ENCODE data around the gene LTBP2.
A peak's percentile ranks its signal among the peaks of the same experiment; 100 is the strongest.

Gene LTBP2

DNA sequence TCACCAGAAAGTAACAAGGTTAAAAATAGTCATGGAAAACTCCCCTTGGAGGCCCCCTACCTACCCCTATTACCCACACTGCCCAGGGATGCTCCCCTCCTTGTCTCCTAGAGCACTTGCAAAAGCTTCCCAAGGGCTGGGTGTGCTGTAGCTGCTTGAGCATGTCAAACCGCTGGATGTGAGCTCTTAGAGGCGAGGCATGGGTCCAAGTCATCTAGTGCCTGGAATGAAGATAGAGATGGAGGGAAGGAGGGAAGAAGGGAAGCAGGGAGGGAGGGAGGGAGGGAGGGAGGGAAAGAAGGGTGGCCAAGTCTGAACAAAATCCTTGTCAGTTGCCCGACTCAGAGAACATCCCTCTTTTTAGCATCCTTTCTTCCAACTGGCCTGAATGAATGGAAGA is 43.1 kb downstream of the LTBP2 start:
- DNase-seq = no peak
- Histone ChIP-seq H3K36me3 (ENCODE audit: control insufficient read depth in 4 of 4, insufficient read depth in 4 of 4, low read length in 3 of 4) (no peaks in the 10 kb centered on the region), H3K9me3 (ENCODE audit: control extremely low read depth in 1 of 5, control insufficient read depth in 4 of 5, insufficient read depth in 2 of 5, low read depth in 1 of 5, low read length in 4 of 5) (no peaks in the 10 kb centered on the region), H3K4me3 (ENCODE audit: control insufficient read depth in 1 of 7, extremely low read depth in 1 of 7, insufficient read depth in 4 of 7, low read depth in 2 of 7, low read length in 6 of 7) (no peak overlapping the region), H3K27ac (ENCODE audit: insufficient read depth in 1 of 2, low read depth in 1 of 2, low read length in 2 of 2, poor library complexity in 1 of 2, severe bottlenecking in 2 of 2) (no peak overlapping the region), H3K27me3 (replicated peaks in 2 of 5; ENCODE audit: control insufficient read depth in 4 of 5, insufficient read depth in 5 of 5, low read length in 4 of 5) (peaks cover 0 to 10% (median 3%) of the 10 kb centered on the region in 5 experiments), H3K4me1 (ENCODE audit: control extremely low read depth in 1 of 4, control insufficient read depth in 4 of 4, insufficient read depth in 4 of 4, low read length in 3 of 4) (peaks cover 4 to 16% (median 11%) of the 10 kb centered on the region in 4 experiments)
- ChIA-PET POLR2A (no interaction called here), CTCF (interaction anchor here (1.0 to 1.9 kb wide), 2 partner anchors 32 to 205 kb away, joined by 3 to 4 read pairs; no protein-coding TSS in a partner anchor)
- WGBS (ENCODE audit: insufficient coverage) = 100% methylated on average over 2 of the region's 3 CpGs

DNA sequence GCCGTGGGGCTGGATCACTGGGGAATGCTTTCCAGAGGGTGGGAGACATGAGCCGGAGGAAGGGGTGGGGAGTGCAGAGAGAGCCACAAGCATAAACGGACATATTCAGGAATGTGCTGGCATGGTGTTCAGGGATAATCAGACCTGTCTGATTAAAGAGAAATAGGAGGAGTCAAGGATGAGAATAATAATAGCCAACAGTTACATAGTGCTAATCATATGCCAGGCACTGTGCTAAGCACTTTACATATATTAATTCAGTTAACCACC is 43.7 kb downstream of the LTBP2 start:
- POLR2A ChIA-PET = no interaction called here
- Histone ChIP-seq H3K36me3 (ENCODE audit: control insufficient read depth in 4 of 4, insufficient read depth in 4 of 4, low read length in 3 of 4) (no peaks in the 10 kb centered on the region), H3K27me3 (replicated peaks in 2 of 5; ENCODE audit: control insufficient read depth in 4 of 5, insufficient read depth in 5 of 5, low read length in 4 of 5) (peaks cover 0 to 8% (median 3%) of the 10 kb centered on the region in 5 experiments), H3K4me1 (ENCODE audit: control extremely low read depth in 1 of 4, control insufficient read depth in 4 of 4, insufficient read depth in 4 of 4, low read length in 3 of 4) (peaks cover 4 to 16% (median 11%) of the 10 kb centered on the region in 4 experiments), H3K27ac (ENCODE audit: insufficient read depth in 1 of 2, low read depth in 1 of 2, low read length in 2 of 2, poor library complexity in 1 of 2, severe bottlenecking in 2 of 2) (no peak overlapping the region), H3K4me3 (ENCODE audit: control insufficient read depth in 1 of 7, extremely low read depth in 1 of 7, insufficient read depth in 4 of 7, low read depth in 2 of 7, low read length in 6 of 7) (no peak overlapping the region), H3K9me3 (ENCODE audit: control extremely low read depth in 1 of 5, control insufficient read depth in 4 of 5, insufficient read depth in 2 of 5, low read depth in 1 of 5, low read length in 4 of 5) (no peaks in the 10 kb centered on the region)
- 100% methylated on average over 1 of the region's 3 CpGs for WGBS (ENCODE audit: insufficient coverage)
- no peak for DNase-seq
- CTCF ChIA-PET = no interaction called here

DNA sequence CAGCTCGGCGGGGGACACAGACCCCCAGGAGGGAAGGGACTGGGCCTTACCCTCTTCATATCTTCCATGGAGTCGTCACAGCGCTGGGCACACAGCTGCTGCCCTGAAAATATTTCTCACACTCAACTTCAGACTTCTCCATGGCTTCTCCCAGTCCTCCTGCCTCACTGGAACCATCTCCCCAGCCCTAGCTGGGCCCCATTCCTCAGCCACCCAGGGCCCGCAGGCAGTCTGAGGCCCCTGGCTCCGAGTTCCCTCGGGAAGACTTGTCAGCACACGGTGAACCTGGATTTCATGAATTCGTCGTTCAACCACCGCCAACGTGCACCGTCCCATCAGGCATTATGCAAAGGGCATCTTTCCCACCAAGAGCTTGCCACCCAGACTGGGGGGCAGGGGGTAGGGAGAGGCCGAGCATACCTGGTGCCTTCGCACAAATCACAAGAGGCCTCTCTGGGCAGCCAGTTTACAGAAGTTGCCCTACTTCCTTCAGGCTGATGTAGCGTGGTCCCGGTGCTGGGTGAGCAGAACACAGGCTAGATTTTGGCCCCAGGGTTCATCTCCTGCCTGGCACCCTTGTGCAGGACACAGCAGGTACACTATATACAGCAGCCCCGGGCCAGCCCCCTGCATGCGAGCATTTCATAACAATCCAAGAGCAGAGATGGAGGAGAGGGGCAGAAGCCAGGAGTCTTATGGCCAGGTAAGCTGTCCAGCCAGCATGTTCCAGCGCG is 44.2 kb downstream of the LTBP2 start:
- Histone ChIP-seq H3K4me3 (ENCODE audit: control insufficient read depth in 1 of 7, extremely low read depth in 1 of 7, insufficient read depth in 4 of 7, low read depth in 2 of 7, low read length in 6 of 7) (no peak overlapping the region), H3K4me1 (ENCODE audit: control extremely low read depth in 1 of 4, control insufficient read depth in 4 of 4, insufficient read depth in 4 of 4, low read length in 3 of 4) (peaks cover 4 to 16% (median 11%) of the 10 kb centered on the region in 4 experiments), H3K27ac (ENCODE audit: insufficient read depth in 1 of 2, low read depth in 1 of 2, low read length in 2 of 2, poor library complexity in 1 of 2, severe bottlenecking in 2 of 2) (no peak overlapping the region), H3K9me3 (ENCODE audit: control extremely low read depth in 1 of 5, control insufficient read depth in 4 of 5, insufficient read depth in 2 of 5, low read depth in 1 of 5, low read length in 4 of 5) (no peaks in the 10 kb centered on the region), H3K27me3 (replicated peaks in 2 of 5; ENCODE audit: control insufficient read depth in 4 of 5, insufficient read depth in 5 of 5, low read length in 4 of 5) (peaks cover 0 to 3% (median 0%) of the 10 kb centered on the region in 5 experiments), H3K36me3 (ENCODE audit: control insufficient read depth in 4 of 4, insufficient read depth in 4 of 4, low read length in 3 of 4) (no peaks in the 10 kb centered on the region)
- 98% methylated on average over 18 of the region's 21 CpGs for WGBS (ENCODE audit: insufficient coverage)
- CTCF ChIA-PET = interaction anchor here (1.7 kb wide), 1 partner anchor 12 kb away, joined by 5 read pairs; no protein-coding TSS in a partner anchor
- DNase-seq = no peak
- POLR2A ChIA-PET = no interaction called here

DNA sequence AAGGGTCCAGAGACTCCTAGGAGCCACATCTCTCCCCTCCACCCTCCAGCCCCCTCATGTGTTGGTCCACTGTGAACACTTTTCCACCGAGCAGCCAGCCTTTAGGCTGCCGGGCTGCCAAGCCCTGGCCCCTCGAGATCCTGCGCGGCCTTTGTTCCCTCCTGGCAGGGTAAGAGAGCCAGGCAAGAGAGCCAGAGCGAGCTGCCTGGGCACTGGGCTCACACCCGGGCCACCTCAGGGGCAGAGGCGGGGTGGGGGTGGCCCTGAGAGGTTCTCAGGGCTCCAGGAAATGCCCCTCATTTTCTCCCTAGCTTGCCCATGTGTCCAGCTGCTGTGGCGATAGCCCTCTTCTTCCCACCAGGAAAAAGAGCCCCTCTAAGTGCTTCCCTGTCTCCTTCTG is 44.8 kb downstream of the LTBP2 start:
- H3K4me3 ChIP-seq (ENCODE audit: control insufficient read depth in 1 of 7, extremely low read depth in 1 of 7, insufficient read depth in 4 of 7, low read depth in 2 of 7, low read length in 6 of 7) = no peak overlapping the region
- WGBS (ENCODE audit: insufficient coverage) = 97% methylated on average over 9 of the region's 9 CpGs
- CTCF ChIA-PET = interaction anchor here (1.7 kb wide), 1 partner anchor 11 kb away, joined by 5 read pairs; no protein-coding TSS in a partner anchor
- H3K9me3 ChIP-seq (ENCODE audit: control extremely low read depth in 1 of 5, control insufficient read depth in 4 of 5, insufficient read depth in 2 of 5, low read depth in 1 of 5, low read length in 4 of 5) = no peaks in the 10 kb centered on the region
- no peak overlapping the region for H3K27ac ChIP-seq (ENCODE audit: insufficient read depth in 1 of 2, low read depth in 1 of 2, low read length in 2 of 2, poor library complexity in 1 of 2, severe bottlenecking in 2 of 2)
- POLR2A ChIA-PET = no interaction called here
- peaks cover 0 to 2% (median 0%) of the 10 kb centered on the region in 5 experiments for H3K27me3 ChIP-seq (replicated peaks in 2 of 5; ENCODE audit: control insufficient read depth in 4 of 5, insufficient read depth in 5 of 5, low read length in 4 of 5)
- DNase-seq = no peak
- peaks cover 4 to 11% (median 8%) of the 10 kb centered on the region in 4 experiments for H3K4me1 ChIP-seq (ENCODE audit: control extremely low read depth in 1 of 4, control insufficient read depth in 4 of 4, insufficient read depth in 4 of 4, low read length in 3 of 4)
- no peaks in the 10 kb centered on the region for H3K36me3 ChIP-seq (ENCODE audit: control insufficient read depth in 4 of 4, insufficient read depth in 4 of 4, low read length in 3 of 4)

DNA sequence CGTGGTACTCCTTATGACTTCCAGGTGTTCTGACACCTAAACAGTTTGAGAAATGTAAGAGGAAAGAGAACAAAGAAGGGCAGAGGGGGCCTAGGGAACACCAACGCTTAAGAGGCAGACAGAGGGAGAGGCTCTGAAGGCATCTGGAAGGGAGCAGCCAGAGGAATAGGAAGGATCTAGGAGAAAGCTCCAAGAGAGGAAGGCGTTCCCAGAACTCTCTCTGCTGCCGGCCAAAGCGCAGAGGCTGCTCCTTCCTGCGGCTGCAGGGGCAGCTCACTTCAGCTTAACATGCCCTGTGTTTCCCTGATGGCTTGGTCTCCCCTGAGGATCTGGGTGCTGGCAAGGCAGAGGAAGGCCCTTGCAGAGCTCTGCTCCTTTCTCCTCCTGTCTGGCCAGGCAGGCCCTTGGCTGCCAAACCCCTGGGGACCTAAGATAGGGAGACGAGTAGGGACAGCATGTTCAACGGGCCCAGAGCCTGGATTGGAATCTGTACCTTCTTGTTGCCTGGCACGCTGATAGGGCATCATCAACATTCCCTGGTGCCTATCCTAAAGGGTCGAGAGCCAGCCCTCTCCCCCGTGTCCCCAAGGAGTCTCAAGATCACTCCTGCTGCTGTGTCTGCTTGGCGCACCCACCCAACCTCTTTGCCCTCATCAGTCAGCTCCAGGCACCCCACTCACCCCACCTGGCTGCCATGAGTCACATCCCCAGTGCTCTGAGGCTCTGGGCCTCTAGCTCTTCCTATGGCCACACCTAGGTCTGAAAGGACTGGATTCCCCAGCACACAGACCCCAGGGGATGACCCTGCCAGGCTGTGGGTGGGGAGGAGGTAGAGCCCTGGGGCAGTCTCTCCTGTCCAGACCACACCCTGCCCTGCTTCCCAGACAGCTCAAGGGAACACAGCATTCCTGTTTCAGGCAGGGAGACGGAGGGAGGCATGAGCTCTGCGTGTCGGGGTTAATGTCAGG is 45.6 kb downstream of the LTBP2 start:
- Histone ChIP-seq H3K27ac (ENCODE audit: insufficient read depth in 1 of 2, low read depth in 1 of 2, low read length in 2 of 2, poor library complexity in 1 of 2, severe bottlenecking in 2 of 2) (no peak overlapping the region), H3K4me1 (ENCODE audit: control extremely low read depth in 1 of 4, control insufficient read depth in 4 of 4, insufficient read depth in 4 of 4, low read length in 3 of 4) (peaks cover 0 to 3% (median 1%) of the 10 kb centered on the region in 4 experiments), H3K4me3 (ENCODE audit: control insufficient read depth in 1 of 7, extremely low read depth in 1 of 7, insufficient read depth in 4 of 7, low read depth in 2 of 7, low read length in 6 of 7) (no peak overlapping the region), H3K9me3 (ENCODE audit: control extremely low read depth in 1 of 5, control insufficient read depth in 4 of 5, insufficient read depth in 2 of 5, low read depth in 1 of 5, low read length in 4 of 5) (no peaks in the 10 kb centered on the region), H3K36me3 (ENCODE audit: control insufficient read depth in 4 of 4, insufficient read depth in 4 of 4, low read length in 3 of 4) (no peaks in the 10 kb centered on the region), H3K27me3 (replicated peaks in 2 of 5; ENCODE audit: control insufficient read depth in 4 of 5, insufficient read depth in 5 of 5, low read length in 4 of 5) (peaks cover 0 to 2% (median 0%) of the 10 kb centered on the region in 5 experiments)
- DNase-seq = no peak
- WGBS (ENCODE audit: insufficient coverage) = 96% methylated on average over 15 of the region's 15 CpGs
- POLR2A ChIA-PET = interaction anchor here (1.1 kb wide), 1 partner anchor 27 kb away, joined by 4 read pairs; no protein-coding TSS in a partner anchor
- CTCF ChIA-PET = interaction anchor here (1.7 kb wide), 1 partner anchor 10 kb away, joined by 5 read pairs; no protein-coding TSS in a partner anchor

DNA sequence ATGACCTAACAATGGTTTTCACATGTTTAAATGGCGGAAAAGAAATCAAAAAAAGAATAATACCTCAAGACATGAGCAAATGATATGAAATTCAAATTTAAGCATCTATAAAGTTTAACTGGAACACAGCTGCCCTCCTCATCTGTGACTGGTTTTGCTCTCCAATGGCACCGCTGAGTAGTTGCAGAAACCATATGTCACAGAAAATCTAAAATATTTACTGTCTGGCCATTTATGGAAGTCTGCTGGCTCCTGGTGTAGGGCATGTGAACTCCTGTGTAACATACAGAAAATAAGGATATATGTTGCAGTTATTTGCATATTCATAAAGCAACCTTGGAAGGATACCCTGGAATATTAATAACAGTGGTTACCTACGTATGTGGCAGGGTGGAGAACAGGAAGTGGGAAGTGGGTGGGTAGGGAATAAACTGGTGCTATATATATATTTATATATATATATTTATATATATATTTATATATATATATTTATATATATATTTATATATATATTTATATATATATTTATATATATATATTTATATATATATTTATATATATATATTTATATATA is 48.4 kb downstream of the LTBP2 start:
- no peaks in the 10 kb centered on the region for H3K4me1 ChIP-seq (ENCODE audit: control extremely low read depth in 1 of 4, control insufficient read depth in 4 of 4, insufficient read depth in 4 of 4, low read length in 3 of 4)
- no peaks in the 10 kb centered on the region for H3K36me3 ChIP-seq (ENCODE audit: control insufficient read depth in 4 of 4, insufficient read depth in 4 of 4, low read length in 3 of 4)
- no peaks in the 10 kb centered on the region for H3K9me3 ChIP-seq (ENCODE audit: control extremely low read depth in 1 of 5, control insufficient read depth in 4 of 5, insufficient read depth in 2 of 5, low read depth in 1 of 5, low read length in 4 of 5)
- CTCF ChIA-PET = no interaction called here
- H3K4me3 ChIP-seq (ENCODE audit: control insufficient read depth in 1 of 7, extremely low read depth in 1 of 7, insufficient read depth in 4 of 7, low read depth in 2 of 7, low read length in 6 of 7) = no peak overlapping the region
- H3K27ac ChIP-seq (ENCODE audit: insufficient read depth in 1 of 2, low read depth in 1 of 2, low read length in 2 of 2, poor library complexity in 1 of 2, severe bottlenecking in 2 of 2) = no peak overlapping the region
- 100% methylated on average over 1 of the region's 3 CpGs for WGBS (ENCODE audit: insufficient coverage)
- DNase-seq = peak in 2 of 3 donors; percentile 19 to 26
- H3K27me3 ChIP-seq (replicated peaks in 2 of 5; ENCODE audit: control insufficient read depth in 4 of 5, insufficient read depth in 5 of 5, low read length in 4 of 5) = no peaks in the 10 kb centered on the region
- POLR2A ChIA-PET = no interaction called here

Measured in common myeloid progenitor, CD34-positive (primary cell).